HCT116 (cell line): ENCODE measurements around the gene TLR4. TPM values are rescaled to one million over a fixed set of nuclear protein-coding genes. Genes with fewer than 3 reads are reported as not detected.

Experiments
- ATAC-seq: fragments of 200-7000 bp; cut with Tn5 transposase; 2 replicates; pipeline ENCODE4 v1.9.1; 2020; ENCODE audit warnings: mild to moderate bottlenecking, moderate library complexity
- BruUV-seq: library from RNA; stranded (reverse); fragments of 400-500 nt; replicated peaks from 2 replicates; lab custom pipeline; 2021; lab: Mats Ljungman, UMichigan
- CTCF ChIA-PET: fragments of 300-600 bp; sonication (Branson Sonifier 250); formaldehyde crosslinking; loops from one replicate; lab custom pipeline; 2021; ENCODE audit warnings: antibody characterized with exemption; lab: Charles Lee
- POLR2A ChIA-PET: fragments of 300-600, 350-600 bp; sonication (Branson Sonifier 250); formaldehyde crosslinking; loops from one replicate; lab custom pipeline; 2021; ENCODE audit warnings: antibody characterized with exemption; lab: Charles Lee
- RAD21 ChIA-PET, 2 experiments: fragments of 300-600 bp; sonication (Branson Sonifier 250); formaldehyde crosslinking; loops; one replicate each; lab custom pipeline; 2023; ENCODE audit warnings: low total read pairs in 2 of 2; ENCODE audit not compliant: uncharacterized antibody in 2 of 2, unreplicated experiment in 2 of 2, low non-redundant PET in 1 of 2; lab: Charles Lee
- DNase-seq: peaks from one replicate; pipeline ENCODE4 v3.0.0-alpha.2; 2010; ENCODE audit warnings: low read depth, low spot score
- H2AFZ ChIP-seq: fragments of 200-600 bp; shearing (Covaris generic), sonication (generic); 2 replicates; pipeline ENCODE4 v1.6.1; 2017; ENCODE audit warnings: low read depth, mixed run types, mixed read lengths, antibody characterized with exemption, low read length; ENCODE audit not compliant: poor library complexity, severe bottlenecking
- H3K27ac ChIP-seq: 2 replicates; pipeline ENCODE4 v1.5.1; 2012; ENCODE audit warnings: low read depth, low read length
- H3K27me3 ChIP-seq: fragments of 200-600 bp; sonication (generic); 2 replicates; pipeline ENCODE4 v1.6.1; 2016; ENCODE audit warnings: mixed run types, low read length, mixed read lengths; ENCODE audit not compliant: insufficient read depth
- H3K36me3 ChIP-seq, 2 experiments: fragments of 200-500 bp in 1 of 2; fragments of 200-600 bp in 1 of 2; sonication (Bioruptor generic) in 1 of 2; sonication (generic) in 1 of 2; 2 replicates each; pipeline versions ENCODE4 v1.5.1 to v1.6.1; 2014 to 2016; ENCODE audit warnings: low read length in 2 of 2, inconsistent platforms in 1 of 2, mixed read lengths in 1 of 2, mixed run types in 1 of 2; ENCODE audit not compliant: insufficient read depth in 2 of 2, control insufficient read depth in 1 of 2
- H3K4me1 ChIP-seq, 2 experiments: fragments of 200-600 bp in 1 of 2; sonication (generic) in 1 of 2; 2 replicates each; pipeline versions ENCODE4 v1.5.1 to v1.6.1; 2012 to 2017; ENCODE audit warnings: low read length in 2 of 2, inconsistent platforms in 1 of 2, mild to moderate bottlenecking in 1 of 2, mixed read lengths in 1 of 2, mixed run types in 1 of 2, moderate library complexity in 1 of 2; ENCODE audit not compliant: insufficient read depth in 2 of 2, control insufficient read depth in 1 of 2
- H3K4me2 ChIP-seq: fragments of 200-600 bp; sonication (generic); 2 replicates; pipeline ENCODE4 v1.6.1; 2017; ENCODE audit warnings: mixed run types, low read length, mixed read lengths
- H3K4me3 ChIP-seq, 2 experiments: fragments of 200-600 bp in 1 of 2; sonication (generic) in 1 of 2; replicated peaks in 1 of 2; 2 replicates each; pipeline ENCODE4 v1.5.1; 2011 to 2016; ENCODE audit warnings: low read length in 2 of 2, control low read depth in 1 of 2, low read depth in 1 of 2, mild to moderate bottlenecking in 1 of 2, mixed read lengths in 1 of 2, mixed run types in 1 of 2
- H3K79me2 ChIP-seq: fragments of 200-600 bp; sonication (generic); 2 replicates; pipeline ENCODE4 v1.6.1; 2017; ENCODE audit warnings: mild to moderate bottlenecking, mixed run types, low read length, moderate library complexity, mixed read lengths; ENCODE audit not compliant: insufficient read depth
- H3K9ac ChIP-seq: fragments of 200-600 bp; sonication (generic); 2 replicates; pipeline ENCODE4 v1.6.1; 2016; ENCODE audit warnings: low read length, mixed read lengths
- H3K9me2 ChIP-seq: fragments of 200-600 bp; sonication (generic), shearing (Covaris generic); 2 replicates; pipeline ENCODE4 v1.6.1; 2017; ENCODE audit warnings: mixed run types, mild to moderate bottlenecking, moderate library complexity; ENCODE audit not compliant: insufficient read depth
- H3K9me3 ChIP-seq, 2 experiments: fragments of 200-500 bp in 1 of 2; fragments of 200-600 bp in 1 of 2; sonication (Bioruptor generic) in 1 of 2; sonication (generic) in 1 of 2; 2 replicates each; pipeline ENCODE4 v1.6.1; 2014 to 2017; ENCODE audit warnings: low read length in 2 of 2, mixed read lengths in 2 of 2, inconsistent platforms in 1 of 2, low read depth in 1 of 2, mild to moderate bottlenecking in 1 of 2, mixed run types in 1 of 2, moderate library complexity in 1 of 2; ENCODE audit not compliant: control insufficient read depth in 1 of 2, insufficient read depth in 1 of 2
- H4K20me1 ChIP-seq: fragments of 200-600 bp; sonication (generic), shearing (Covaris generic); 2 replicates; pipeline ENCODE4 v1.6.1; 2017; ENCODE audit warnings: mixed run types, mild to moderate bottlenecking, moderate library complexity; ENCODE audit not compliant: insufficient read depth
- ATF3 ChIP-seq: IDR thresholded peaks from 2 replicates; pipeline ENCODE4 v1.6.1; 2012
- CEBPB ChIP-seq: IDR thresholded peaks from 2 replicates; pipeline ENCODE4 v1.6.1; 2012; ENCODE audit warnings: low read depth
- ELF1 ChIP-seq: IDR thresholded peaks from 2 replicates; pipeline ENCODE4 v1.6.1; 2012; ENCODE audit warnings: low read depth, borderline replicate concordance
- EZH2phosphoT487 ChIP-seq: fragments of 200-600 bp; IDR thresholded peaks from 2 replicates; pipeline ENCODE4 v1.6.1; 2018; ENCODE audit warnings: antibody characterized with exemption, borderline replicate concordance
- FOSL1 ChIP-seq: IDR thresholded peaks from 2 replicates; pipeline ENCODE4 v1.6.1; 2012; ENCODE audit warnings: low read depth
- POLR2A ChIP-seq: IDR thresholded peaks from 2 replicates; pipeline ENCODE4 v1.7.0; 2011; ENCODE audit warnings: borderline replicate concordance; ENCODE audit not compliant: insufficient read depth, insufficient read length; ENCODE audit errors: extremely low read depth
- POLR2AphosphoS5 ChIP-seq: IDR thresholded peaks from 2 replicates; pipeline ENCODE4 v1.6.1; 2011; ENCODE audit warnings: mild to moderate bottlenecking, low read depth, low read length, moderate library complexity
- RAD21 ChIP-seq: IDR thresholded peaks from 2 replicates; pipeline ENCODE4 v1.6.1; 2012; ENCODE audit warnings: low read depth, mild to moderate bottlenecking
- SIN3A ChIP-seq: IDR thresholded peaks from 2 replicates; pipeline ENCODE4 v1.6.1; 2012; ENCODE audit warnings: low read depth
- SP1 ChIP-seq: IDR thresholded peaks from 2 replicates; pipeline ENCODE4 v1.6.1; 2012; ENCODE audit warnings: low read depth
- SRF ChIP-seq: IDR thresholded peaks from 2 replicates; pipeline ENCODE4 v1.6.1; 2012; ENCODE audit warnings: low read depth
- ZFX ChIP-seq: fragments of 450-650 bp; IDR thresholded peaks from 2 replicates; pipeline ENCODE4 v1.6.1; 2017
- ZNF274 ChIP-seq: fragments of 200-500 bp; sonication (Bioruptor generic); IDR thresholded peaks from 2 replicates; pipeline ENCODE4 v1.6.1; 2014; ENCODE audit warnings: mild to moderate bottlenecking, low read depth, low read length, inconsistent platforms
- intact Hi-C: fragments of 100-400 bp; cut with micrococcal nuclease; formaldehyde crosslinking; loops from 2 replicates; pipeline ENCODE4 v1.10.0; 2022
- total RNA-seq: library from RNA; stranded (reverse); gene quantifications from one replicate; pipeline ENCODE4 v1.2.1, GENCODE V29; 2021; ENCODE audit not compliant: unreplicated experiment

The TLR4 gene
- total RNA-seq, 1 experiment from 2014 or later = 0.10 TPM

GRCh38 chr9:117750401-117750800, 46.2 kb downstream of the TLR4 start:
- Histone ChIP-seq H3K9me2 (no peaks in the 10 kb centered on the region), H3K27ac (no peak overlapping the region), H2AFZ (no peak overlapping the region), H3K4me1 (no peaks in the 10 kb centered on the region), H3K9ac (no peak overlapping the region), H3K4me3 (no peak overlapping the region), H3K79me2 (no peaks in the 10 kb centered on the region), H3K27me3 (no peaks in the 10 kb centered on the region), H3K9me3 (peaks cover 0 to 5% of the 10 kb centered on the region in 2 experiments; a peak in 2 of 4 replicates), H3K36me3 (no peaks in the 10 kb centered on the region), H3K4me2 (no peak overlapping the region), H4K20me1 (no peaks in the 10 kb centered on the region)
- CTCF ChIA-PET = no interaction called here
- BruUV-seq = no TSS peak
- RAD21 ChIA-PET = no interaction called here
- POLR2A ChIA-PET = no interaction called here
- intact Hi-C loops = no loop called here
- ATAC-seq (no peak), DNase-seq (no peak)
- TF ChIP-seq SIN3A (no peak), EZH2phosphoT487 (no peak), ZNF274 (no peak), POLR2AphosphoS5 (no peak), ZFX (no peak), POLR2A (no peak), FOSL1 (no peak)

- intact Hi-C loops = no loop called here
- Histone ChIP-seq H3K36me3 (no peaks in the 10 kb centered on the region), H3K4me1 (no peaks in the 10 kb centered on the region), H3K9me3 (peaks cover 0 to 5% of the 10 kb centered on the region in 2 experiments; a peak in 2 of 4 replicates), H3K4me2 (no peak overlapping the region), H4K20me1 (no peaks in the 10 kb centered on the region), H3K9ac (no peak overlapping the region), H3K79me2 (no peaks in the 10 kb centered on the region), H3K27me3 (no peaks in the 10 kb centered on the region), H2AFZ (no peak overlapping the region), H3K4me3 (no peak overlapping the region), H3K9me2 (no peaks in the 10 kb centered on the region), H3K27ac (no peak overlapping the region)
- ATAC-seq (no peak), DNase-seq (no peak)
- ChIA-PET RAD21 (no interaction called here), CTCF (no interaction called here), POLR2A (no interaction called here)
- TF ChIP-seq ELF1 (no peak), CEBPB (no peak), SRF (no peak), ATF3 (no peak), SP1 (no peak), RAD21 (no peak), POLR2A (no peak)
- BruUV-seq = no TSS peak
These were observed 48.7 kb downstream of the TLR4 start for GRCh38 chr9:117752894-117753293.
